Measurements from ENCODE around the gene WWTR1. TPM values are rescaled to one million over a fixed set of nuclear protein-coding genes. Genes with fewer than 3 reads are reported as not detected.

The WWTR1 gene
- total and polyA plus RNA-seq, 9 donors: 35.5 to 88.5 (median 74.7) TPM

- WGBS (ENCODE audit: insufficient coverage): 86% methylated on average over 5 of the region's 11 CpGs
- Histone ChIP-seq H3K27ac (ENCODE audit: low read length) (no peak overlapping the region), H3K27me3 (ENCODE audit: control insufficient read depth, insufficient read depth, low read length) (no peaks in the 10 kb centered on the region), H3K36me3 (ENCODE audit: control insufficient read depth, insufficient read depth, low read length) (peaks cover 22% of the 10 kb centered on the region), H3K4me3 (ENCODE audit: low read length) (no peak overlapping the region), H3K4me1 (ENCODE audit: control insufficient read depth, insufficient read depth, low read length) (no peaks in the 10 kb centered on the region), H3K9me3 (replicated peaks; ENCODE audit: control insufficient read depth, low read depth, low read length) (no peaks in the 10 kb centered on the region)
- DNase-seq: no peak
These were observed 134.1 kb downstream of the WWTR1 start for GRCh38 chr3:149523512-149524299.

- no peaks in the 10 kb centered on the region for H3K27me3 ChIP-seq (ENCODE audit: control insufficient read depth, insufficient read depth, low read length)
- H3K27ac ChIP-seq (ENCODE audit: low read length): no peak overlapping the region
- no peak for DNase-seq
- no CpG with 5 or more reads among the region's 3 CpGs for WGBS (ENCODE audit: insufficient coverage)
- no peaks in the 10 kb centered on the region for H3K9me3 ChIP-seq (replicated peaks; ENCODE audit: control insufficient read depth, low read depth, low read length)
- H3K4me1 ChIP-seq (ENCODE audit: control insufficient read depth, insufficient read depth, low read length): no peaks in the 10 kb centered on the region
- H3K4me3 ChIP-seq (ENCODE audit: low read length): no peak overlapping the region
- peaks cover 16% of the 10 kb centered on the region for H3K36me3 ChIP-seq (ENCODE audit: control insufficient read depth, insufficient read depth, low read length)
These were observed 137.9 kb downstream of the WWTR1 start for GRCh38 chr3:149519912-149520311.

- DNase-seq: no peak
- Histone ChIP-seq H3K9me3 (replicated peaks; ENCODE audit: control insufficient read depth, low read depth, low read length) (no peaks in the 10 kb centered on the region), H3K4me3 (ENCODE audit: low read length) (no peak overlapping the region), H3K27me3 (ENCODE audit: control insufficient read depth, insufficient read depth, low read length) (no peaks in the 10 kb centered on the region), H3K27ac (ENCODE audit: low read length) (no peak overlapping the region), H3K4me1 (ENCODE audit: control insufficient read depth, insufficient read depth, low read length) (no peaks in the 10 kb centered on the region), H3K36me3 (ENCODE audit: control insufficient read depth, insufficient read depth, low read length) (peaks cover 6% of the 10 kb centered on the region)
- no CpG with 5 or more reads among the region's 1 CpG for WGBS (ENCODE audit: insufficient coverage)
These were observed 140.9 kb downstream of the WWTR1 start for GRCh38 chr3:149516920-149517319.

- no peak overlapping the region for H3K27ac ChIP-seq (ENCODE audit: low read length)
- no peak overlapping the region for H3K4me3 ChIP-seq (ENCODE audit: low read length)
- H3K4me1 ChIP-seq (ENCODE audit: control insufficient read depth, insufficient read depth, low read length): no peaks in the 10 kb centered on the region
- no peak for DNase-seq
- no peaks in the 10 kb centered on the region for H3K9me3 ChIP-seq (replicated peaks; ENCODE audit: control insufficient read depth, low read depth, low read length)
- no peaks in the 10 kb centered on the region for H3K27me3 ChIP-seq (ENCODE audit: control insufficient read depth, insufficient read depth, low read length)
- 100% methylated on average over 1 of the region's 2 CpGs for WGBS (ENCODE audit: insufficient coverage)
- peaks cover 1% of the 10 kb centered on the region for H3K36me3 ChIP-seq (ENCODE audit: control insufficient read depth, insufficient read depth, low read length)
These were observed 142.6 kb downstream of the WWTR1 start for GRCh38 chr3:149515249-149515648.

GRCh38 chr3:149514471-149514870, 143.4 kb downstream of the WWTR1 start:
- Histone ChIP-seq H3K4me1 (ENCODE audit: control insufficient read depth, insufficient read depth, low read length) (no peaks in the 10 kb centered on the region), H3K27ac (ENCODE audit: low read length) (no peak overlapping the region)
- 67% methylated on average over 1 of the region's 2 CpGs for WGBS (ENCODE audit: insufficient coverage)

GRCh38 chr3:149512073-149512782, 145.6 kb downstream of the WWTR1 start:
- H3K27me3 ChIP-seq (ENCODE audit: control insufficient read depth, insufficient read depth, low read length): no peaks in the 10 kb centered on the region
- DNase-seq: peak; percentile 81
- H3K36me3 ChIP-seq (ENCODE audit: control insufficient read depth, insufficient read depth, low read length): no peaks in the 10 kb centered on the region
- H3K9me3 ChIP-seq (replicated peaks; ENCODE audit: control insufficient read depth, low read depth, low read length): no peaks in the 10 kb centered on the region
- H3K27ac ChIP-seq (ENCODE audit: low read length): no peak overlapping the region
- H3K4me3 ChIP-seq (ENCODE audit: low read length): no peak overlapping the region
- peaks cover under 1% of the 10 kb centered on the region for H3K4me1 ChIP-seq (ENCODE audit: control insufficient read depth, insufficient read depth, low read length)
- 9% methylated on average over 6 of the region's 9 CpGs for WGBS (ENCODE audit: insufficient coverage)

More at GRCh38 chr3:149514471-149514870, 143.4 kb downstream of the WWTR1 start:
- no peak for DNase-seq
- Histone ChIP-seq H3K9me3 (replicated peaks; ENCODE audit: control insufficient read depth, low read depth, low read length) (no peaks in the 10 kb centered on the region), H3K36me3 (ENCODE audit: control insufficient read depth, insufficient read depth, low read length) (no peaks in the 10 kb centered on the region), H3K4me3 (ENCODE audit: low read length) (no peak overlapping the region), H3K27me3 (ENCODE audit: control insufficient read depth, insufficient read depth, low read length) (no peaks in the 10 kb centered on the region)

GRCh38 chr3:149511040-149511626, 146.7 kb downstream of the WWTR1 start:
- H3K27ac ChIP-seq (ENCODE audit: low read length): no peak overlapping the region
- no peak for DNase-seq
- 64% methylated on average over 1 of the region's 3 CpGs for WGBS (ENCODE audit: insufficient coverage)
- no peaks in the 10 kb centered on the region for H3K27me3 ChIP-seq (ENCODE audit: control insufficient read depth, insufficient read depth, low read length)
- H3K4me3 ChIP-seq (ENCODE audit: low read length): no peak overlapping the region
- no peaks in the 10 kb centered on the region for H3K9me3 ChIP-seq (replicated peaks; ENCODE audit: control insufficient read depth, low read depth, low read length)
- H3K4me1 ChIP-seq (ENCODE audit: control insufficient read depth, insufficient read depth, low read length): peaks cover 3% of the 10 kb centered on the region
- H3K36me3 ChIP-seq (ENCODE audit: control insufficient read depth, insufficient read depth, low read length): no peaks in the 10 kb centered on the region

GRCh38 chr3:149510480-149510879, 147.3 kb downstream of the WWTR1 start:
- no peaks in the 10 kb centered on the region for H3K9me3 ChIP-seq (replicated peaks; ENCODE audit: control insufficient read depth, low read depth, low read length)
- no peak overlapping the region for H3K27ac ChIP-seq (ENCODE audit: low read length)
- DNase-seq: no peak
- H3K4me3 ChIP-seq (ENCODE audit: low read length): no peak overlapping the region
- H3K27me3 ChIP-seq (ENCODE audit: control insufficient read depth, insufficient read depth, low read length): no peaks in the 10 kb centered on the region
- WGBS (ENCODE audit: insufficient coverage): 86% methylated on average over 3 of the region's 3 CpGs
- H3K36me3 ChIP-seq (ENCODE audit: control insufficient read depth, insufficient read depth, low read length): no peaks in the 10 kb centered on the region
- peaks cover 3% of the 10 kb centered on the region for H3K4me1 ChIP-seq (ENCODE audit: control insufficient read depth, insufficient read depth, low read length)

GRCh38 chr3:149509526-149509925, 148.3 kb downstream of the WWTR1 start:
- no peaks in the 10 kb centered on the region for H3K9me3 ChIP-seq (replicated peaks; ENCODE audit: control insufficient read depth, low read depth, low read length)
- DNase-seq: no peak
- H3K27me3 ChIP-seq (ENCODE audit: control insufficient read depth, insufficient read depth, low read length): no peaks in the 10 kb centered on the region
- H3K4me3 ChIP-seq (ENCODE audit: low read length): no peak overlapping the region
- H3K27ac ChIP-seq (ENCODE audit: low read length): no peak overlapping the region
- H3K4me1 ChIP-seq (ENCODE audit: control insufficient read depth, insufficient read depth, low read length): peaks cover 3% of the 10 kb centered on the region
- H3K36me3 ChIP-seq (ENCODE audit: control insufficient read depth, insufficient read depth, low read length): no peaks in the 10 kb centered on the region
- 79% methylated on average over 2 of the region's 3 CpGs for WGBS (ENCODE audit: insufficient coverage)
